SK-N-SH (cell line): ENCODE data around the gene REXO5.

Experiments
- CTCF ChIP-seq: fragments of 200-600 bp; sonication (generic); IDR thresholded peaks from 2 replicates; pipeline ENCODE4 v1.6.1; 2017; ENCODE audit warnings: antibody characterized with exemption, mild to moderate bottlenecking, moderate library complexity
- NRF1 ChIP-seq: IDR thresholded peaks from 2 replicates; pipeline ENCODE4 v1.6.1; 2012; ENCODE audit warnings: low read depth, mild to moderate bottlenecking, low read length

GRCh38 chr16:20886320-20886719, 80.0 kb downstream of the REXO5 start:
- no peak for TF ChIP-seq CTCF
- no peak for TF ChIP-seq NRF1
